ENCODE measurements around the gene SETX. TPM values are rescaled to one million over a fixed set of nuclear protein-coding genes. Genes with fewer than 3 reads are reported as not detected.
A peak's percentile ranks its signal among the peaks of the same experiment; 100 is the strongest.

Gene SETX
- polyA plus RNA-seq, 1 donor = 38.5 TPM

DNA sequence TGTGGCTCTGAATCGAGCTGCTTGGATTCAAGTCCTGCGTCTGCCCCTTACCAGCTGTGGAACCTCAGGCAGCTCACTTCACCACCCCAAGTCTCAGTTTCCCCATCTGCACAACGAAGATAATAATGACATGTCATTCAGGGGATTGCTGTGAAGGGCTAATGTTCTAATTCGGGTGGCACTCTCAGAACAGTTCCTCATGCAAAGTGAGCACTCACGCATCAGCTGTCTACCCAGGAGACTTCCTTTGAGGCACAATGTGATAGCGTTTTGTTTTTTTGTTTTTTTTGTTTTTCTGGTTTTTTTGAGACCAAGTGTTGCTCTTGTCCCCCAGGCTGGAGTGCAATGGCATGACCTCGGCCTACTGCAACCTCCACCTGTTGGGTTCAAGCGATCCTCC lies 136.6 kb downstream of the SETX start:
- Histone ChIP-seq H3K4me3 (ENCODE audit: low read length) (no peak overlapping the region), H3K4me1 (ENCODE audit: control insufficient read depth, insufficient read depth, low read length) (peaks cover 2% of the 10 kb centered on the region), H3K36me3 (ENCODE audit: control insufficient read depth, insufficient read depth, low read length) (no peaks in the 10 kb centered on the region), H3K9me3 (ENCODE audit: control insufficient read depth, low read depth, low read length) (no peaks in the 10 kb centered on the region), H3K27me3 (ENCODE audit: control insufficient read depth, insufficient read depth, low read length) (peaks cover 21% of the 10 kb centered on the region), H3K27ac (ENCODE audit: low read length) (no peak overlapping the region)
- DNase-seq = no peak
- 73% methylated on average over 2 of the region's 8 CpGs for WGBS (ENCODE audit: insufficient coverage, low lambda C conversion rate)

DNA sequence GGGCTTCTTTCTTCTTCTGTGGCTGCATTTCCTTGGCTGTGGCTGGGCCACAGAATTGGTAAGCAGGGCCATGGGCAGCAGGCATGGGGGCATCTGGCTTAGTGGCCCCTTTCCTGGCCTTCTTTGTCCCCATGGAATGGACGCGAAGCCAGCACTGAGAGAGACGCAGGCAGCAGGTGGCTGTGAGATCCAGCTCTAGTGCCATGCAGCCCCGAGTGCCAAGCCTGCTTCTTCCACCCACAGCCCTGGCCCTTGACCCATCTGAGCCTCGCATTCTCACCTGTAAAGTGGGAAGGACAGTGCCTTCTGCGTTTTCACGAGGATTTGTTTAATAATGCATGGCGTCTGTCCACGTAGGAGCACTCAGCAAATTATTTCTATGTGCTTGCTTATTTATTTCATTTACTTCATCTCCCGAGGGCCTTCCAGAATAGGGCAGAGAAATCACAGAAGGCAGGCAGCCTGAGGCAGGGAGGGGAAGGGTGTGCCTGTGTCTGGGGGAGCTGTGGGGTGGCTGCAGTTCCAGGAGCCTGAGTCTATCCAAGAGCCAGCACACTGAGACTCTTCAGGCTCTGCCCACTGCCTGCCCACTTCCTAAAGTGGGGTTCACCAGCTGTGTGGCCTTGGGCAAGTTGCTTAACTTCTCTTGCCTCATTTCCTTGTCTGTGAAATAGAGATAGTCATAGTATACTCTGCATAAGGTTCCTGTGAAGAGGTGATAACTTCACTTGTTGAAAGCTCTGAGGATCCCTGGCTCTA lies 137.7 kb downstream of the SETX start:
- WGBS (ENCODE audit: insufficient coverage, low lambda C conversion rate) = 67% methylated on average over 3 of the region's 10 CpGs
- Histone ChIP-seq H3K9me3 (ENCODE audit: control insufficient read depth, low read depth, low read length) (no peaks in the 10 kb centered on the region), H3K27me3 (ENCODE audit: control insufficient read depth, insufficient read depth, low read length) (peaks cover 23% of the 10 kb centered on the region), H3K36me3 (ENCODE audit: control insufficient read depth, insufficient read depth, low read length) (no peaks in the 10 kb centered on the region), H3K4me1 (ENCODE audit: control insufficient read depth, insufficient read depth, low read length) (peaks cover 2% of the 10 kb centered on the region), H3K27ac (ENCODE audit: low read length) (no peak overlapping the region), H3K4me3 (ENCODE audit: low read length) (no peak overlapping the region)
- no peak for DNase-seq

DNA sequence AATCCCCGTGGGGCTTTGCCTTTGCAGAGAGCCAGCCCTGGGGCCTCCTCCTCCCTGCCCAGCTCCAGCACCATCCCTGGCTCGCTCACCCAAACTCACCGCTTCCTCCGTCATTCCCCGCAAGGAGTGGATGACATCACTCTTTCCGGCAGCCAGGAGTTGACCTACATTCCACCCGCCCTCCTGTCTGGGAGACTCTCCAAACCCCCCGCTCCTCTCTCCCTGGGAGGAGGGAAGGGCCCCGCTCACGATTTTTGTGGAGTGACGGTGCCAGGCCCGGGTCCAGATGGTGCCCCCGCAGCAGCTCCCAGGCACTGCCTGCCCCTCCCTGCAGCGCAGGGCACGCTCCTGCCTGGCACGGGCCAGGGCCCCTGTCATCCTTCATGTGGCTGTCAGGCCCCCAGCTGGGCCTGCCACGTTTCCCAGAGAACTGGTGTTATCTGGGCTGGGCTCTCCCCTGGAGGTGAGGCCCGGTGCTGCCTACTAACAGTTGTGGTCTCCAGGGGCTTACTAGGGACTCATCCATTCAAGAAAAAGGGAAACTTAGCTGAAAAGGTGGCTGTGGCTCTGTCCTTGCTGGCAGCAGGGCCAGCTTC lies 140.7 kb downstream of the SETX start:
- DNase-seq = peak; percentile 32 to 39
- peaks cover 21% of the 10 kb centered on the region for H3K27me3 ChIP-seq (ENCODE audit: control insufficient read depth, insufficient read depth, low read length)
- H3K27ac ChIP-seq (ENCODE audit: low read length) = no peak overlapping the region
- no peak overlapping the region for H3K4me3 ChIP-seq (ENCODE audit: low read length)
- peaks cover 2% of the 10 kb centered on the region for H3K4me1 ChIP-seq (ENCODE audit: control insufficient read depth, insufficient read depth, low read length)
- no peaks in the 10 kb centered on the region for H3K36me3 ChIP-seq (ENCODE audit: control insufficient read depth, insufficient read depth, low read length)
- H3K9me3 ChIP-seq (ENCODE audit: control insufficient read depth, low read depth, low read length) = peaks cover 2% of the 10 kb centered on the region
- WGBS (ENCODE audit: insufficient coverage, low lambda C conversion rate) = 0% methylated on average over 1 of the region's 18 CpGs

DNA sequence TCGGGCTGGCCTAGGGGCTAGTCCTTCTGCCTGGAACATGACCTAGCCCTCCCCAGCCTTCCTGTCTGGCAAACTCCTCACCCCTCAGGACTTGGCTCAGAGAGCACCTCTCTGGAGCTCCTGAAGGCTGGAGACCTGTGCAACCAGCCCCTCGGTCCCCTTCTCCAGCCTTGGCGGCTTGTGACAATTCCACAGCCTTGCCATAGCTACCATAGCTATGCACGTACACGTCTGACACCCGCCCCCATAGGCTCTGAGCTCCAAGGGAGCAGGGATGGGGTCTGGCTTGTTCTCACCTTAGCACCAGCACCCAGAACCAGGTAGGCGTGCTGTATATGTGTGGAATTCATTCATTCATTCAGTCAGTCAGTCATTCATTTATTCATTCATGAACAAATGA lies 143.2 kb downstream of the SETX start:
- no CpG with 5 or more reads among the region's 7 CpGs for WGBS (ENCODE audit: insufficient coverage, low lambda C conversion rate)
- no peak for DNase-seq
- Histone ChIP-seq H3K27me3 (ENCODE audit: control insufficient read depth, insufficient read depth, low read length) (peaks cover 22% of the 10 kb centered on the region), H3K36me3 (ENCODE audit: control insufficient read depth, insufficient read depth, low read length) (no peaks in the 10 kb centered on the region), H3K4me3 (ENCODE audit: low read length) (no peak overlapping the region), H3K27ac (ENCODE audit: low read length) (no peak overlapping the region), H3K4me1 (ENCODE audit: control insufficient read depth, insufficient read depth, low read length) (peaks cover 2% of the 10 kb centered on the region), H3K9me3 (ENCODE audit: control insufficient read depth, low read depth, low read length) (peaks cover 2% of the 10 kb centered on the region)

Other genes starting within 250 kb of the SETX start
- 0.40 TPM for gene NTNG2, start 192.9 kb downstream of the SETX start, polyA plus RNA-seq
- gene TTF1, start 51.9 kb upstream of the SETX start, polyA plus RNA-seq = 12.5 TPM
- gene CFAP77, start 55.2 kb upstream of the SETX start, polyA plus RNA-seq = 0.13 TPM
- 0.01 TPM for gene BARHL1, start 227.6 kb upstream of the SETX start, polyA plus RNA-seq

Data from large intestine (tissue), 3 donors.